ENCODE results near the gene CMBL. TPM values are rescaled to one million over a fixed set of nuclear protein-coding genes. Genes with fewer than 3 reads are reported as not detected.
A peak's percentile ranks its signal among the peaks of the same experiment; 100 is the strongest.

CMBL gene
- total and polyA plus RNA-seq, 2 of the 13 experiments (the other 11 are each of a cell fraction or from before 2014, with no cell fraction given), result 11.5 to 17.0 TPM

- Histone ChIP-seq H3K79me2 (ENCODE audit: insufficient read depth, low read length) (no peaks in the 10 kb centered on the region), H3K27me3 (ENCODE audit: control insufficient read depth in 1 of 2, insufficient read depth in 2 of 2, low read length in 2 of 2) (peaks cover 0 to 2% of the 10 kb centered on the region in 2 experiments; a peak in 1 of 5 replicates), H3K9ac (ENCODE audit: insufficient read depth, low read depth, low read length) (no peak overlapping the region), H3K4me3 (replicated peaks in 1 of 3; ENCODE audit: insufficient read depth in 1 of 3, low read depth in 2 of 3, low read length in 3 of 3) (no peak overlapping the region), H3K36me3 (replicated peaks in 1 of 2; ENCODE audit: control insufficient read depth in 1 of 2, insufficient read depth in 2 of 2, low read length in 2 of 2) (no peaks in the 10 kb centered on the region), H3K4me1 (ENCODE audit: insufficient read depth, low read length) (no peaks in the 10 kb centered on the region), H3K4me2 (ENCODE audit: low read depth, low read length) (no peak overlapping the region), H3K27ac (ENCODE audit: extremely low read length, insufficient read depth, low read length) (no peak overlapping the region), H4K20me1 (ENCODE audit: insufficient read depth, low read length) (no peaks in the 10 kb centered on the region), H2AFZ (ENCODE audit: low read length) (no peak overlapping the region), H3K9me3 (ENCODE audit: low read length) (no peaks in the 10 kb centered on the region)
- POLR2A ChIA-PET, result interaction anchor here (3.0 kb wide), 1 partner anchor 35 kb away, joined by 10 read pairs; the partner anchor contains the start of gene MARCHF6
- ATAC-seq (no peak; the same call in 2 of the 3 replicates), FAIRE-seq (no peak), DNase-seq (ENCODE audit: low spot score) (no peak)
- intact Hi-C loops (cut with micrococcal nuclease; ENCODE audit: unreplicated experiment) (no loop called here), in situ Hi-C loops (cut with HindIII; ENCODE audit: extremely low pct_ligation_motif_present, low pct_unique_long_range_greater_than_20kb) (no loop called here)
- CTCF ChIA-PET (ENCODE audit: low intra/inter-chr PET ratio, low total read pairs), result no interaction called here
- 34% methylated on average over 6 of the region's 6 CpGs for WGBS (ENCODE audit: low lambda C conversion rate)
- no peak for TF ChIP-seq LCORL (IDR thresholded peaks at IDR 0.05)
- no peak for TF ChIP-seq LCORL (CRISPR knock-in tag; IDR thresholded peaks at IDR 0.05)
- TF ChIP-seq RCOR2 (CRISPR knock-in tag; IDR thresholded peaks at IDR 0.05), result no peak
- no peak for TF ChIP-seq KDM4B (CRISPR knock-in tag; IDR thresholded peaks at IDR 0.05)
- no peak for TF ChIP-seq ZNF605 (CRISPR knock-in tag; IDR thresholded peaks at IDR 0.05)
- TF ChIP-seq ZNF263 (CRISPR knock-in tag; IDR thresholded peaks at IDR 0.05), result 0 out of 2 replicates have a peak, but pooled peaks have one; percentile 39
- TF ChIP-seq, protein P1, sequence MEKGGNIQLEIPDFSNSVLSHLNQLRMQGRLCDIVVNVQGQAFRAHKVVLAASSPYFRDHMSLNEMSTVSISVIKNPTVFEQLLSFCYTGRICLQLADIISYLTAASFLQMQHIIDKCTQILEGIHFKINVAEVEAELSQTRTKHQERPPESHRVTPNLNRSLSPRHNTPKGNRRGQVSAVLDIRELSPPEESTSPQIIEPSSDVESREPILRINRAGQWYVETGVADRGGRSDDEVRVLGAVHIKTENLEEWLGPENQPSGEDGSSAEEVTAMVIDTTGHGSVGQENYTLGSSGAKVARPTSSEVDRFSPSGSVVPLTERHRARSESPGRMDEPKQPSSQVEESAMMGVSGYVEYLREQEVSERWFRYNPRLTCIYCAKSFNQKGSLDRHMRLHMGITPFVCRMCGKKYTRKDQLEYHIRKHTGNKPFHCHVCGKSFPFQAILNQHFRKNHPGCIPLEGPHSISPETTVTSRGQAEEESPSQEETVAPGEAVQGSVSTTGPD (CRISPR knock-in tag; IDR thresholded peaks at IDR 0.05), result no peak
- TF ChIP-seq ZNF552 (CRISPR knock-in tag; IDR thresholded peaks at IDR 0.05; ENCODE audit: borderline replicate concordance), result no peak
- TF ChIP-seq RFX5 (IDR thresholded peaks at IDR 0.05; ENCODE audit: low read depth, low read length), result no peak
- no TSS peak for BruUV-seq (replicated peaks)
Observed at GRCh38 chr5:10317825-10318682, 10.4 kb upstream of the CMBL start.

Measured in HepG2 (cell line).